Measurements from ENCODE around the gene LGALS7B. TPM values are rescaled to one million over a fixed set of nuclear protein-coding genes. Genes with fewer than 3 reads are reported as not detected.

The LGALS7B gene
- total and polyA plus RNA-seq, 2 of the 8 experiments (the other 6 are each of a cell fraction or from before 2014, with no cell fraction given), result 3.6 TPM; not detected in 1

DNA sequence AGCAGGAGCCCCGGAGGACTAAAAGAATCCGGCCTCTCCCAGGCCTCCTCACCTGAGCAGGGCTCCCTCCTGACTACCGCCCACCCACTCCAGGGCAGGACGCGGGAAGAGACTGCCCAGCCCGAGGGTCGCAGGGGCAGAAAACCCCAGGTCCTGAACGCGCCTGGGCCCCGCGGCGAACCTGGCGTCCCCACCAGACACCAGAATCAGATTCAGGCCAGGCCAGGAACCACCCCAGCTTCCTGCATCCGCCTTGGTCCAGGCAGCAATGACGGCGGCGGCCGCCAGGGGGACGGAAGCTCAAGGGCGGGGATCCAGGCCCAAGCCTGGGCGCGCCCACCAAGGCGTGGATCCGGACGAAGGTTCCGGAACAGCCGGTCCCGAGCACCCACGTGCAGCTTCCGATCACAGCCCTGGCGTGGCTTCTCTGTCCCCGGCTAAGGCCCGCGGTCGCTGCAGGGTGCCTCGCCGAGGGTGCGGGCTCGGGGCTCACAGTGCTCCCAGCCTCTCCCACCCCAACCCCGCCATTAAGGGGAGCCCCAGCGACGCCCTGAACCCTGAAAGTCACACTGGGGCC is 19.3 kb upstream of the LGALS7B start:
- no peak overlapping the region for H4K91ac ChIP-seq (replicated peaks; ENCODE audit: insufficient read length, low read length)
- no peak overlapping the region for H2BK15ac ChIP-seq (ENCODE audit: low read length)
- peak in 1 of 2 experiments; percentile 93 for DNase-seq (ENCODE audit: low read depth in 1 of 2, low spot score in 2 of 2)
- H2BK20ac ChIP-seq (ENCODE audit: low read length), result no peak overlapping the region
- peak overlapping the region; percentile 60 for H3K18ac ChIP-seq (ENCODE audit: extremely low read depth, low read length)
- TF ChIP-seq, protein P1, sequence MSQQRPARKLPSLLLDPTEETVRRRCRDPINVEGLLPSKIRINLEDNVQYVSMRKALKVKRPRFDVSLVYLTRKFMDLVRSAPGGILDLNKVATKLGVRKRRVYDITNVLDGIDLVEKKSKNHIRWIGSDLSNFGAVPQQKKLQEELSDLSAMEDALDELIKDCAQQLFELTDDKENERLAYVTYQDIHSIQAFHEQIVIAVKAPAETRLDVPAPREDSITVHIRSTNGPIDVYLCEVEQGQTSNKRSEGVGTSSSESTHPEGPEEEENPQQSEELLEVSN (IDR thresholded peaks at IDR 0.05), result peak; percentile 76
- TF ChIP-seq CTBP2 (IDR thresholded peaks at IDR 0.05; ENCODE audit: borderline replicate concordance, insufficient read depth, insufficient read length, low read length) (no peak), GABPA (IDR thresholded peaks at IDR 0.05; ENCODE audit: borderline replicate concordance, insufficient read depth, low read length) (peak; percentile 75; the same call in 1 of the 2 replicates), RAD21 (IDR thresholded peaks at IDR 0.05 in 1 of 2, conservative IDR thresholded peaks at IDR 0.05 in 1 of 2; ENCODE audit: low read depth in 2 of 2, low read length in 2 of 2) (peak; percentile 40 to 61; a peak in 3 of 4 replicates), CREB1 (IDR thresholded peaks at IDR 0.05) (0 out of 2 replicates have a peak, but pooled peaks have one; percentile 21), POLR2A (IDR thresholded peaks at IDR 0.05; ENCODE audit: control extremely low read depth in 1 of 2, low read depth in 2 of 2, low read length in 2 of 2) (no peak)
- TF ChIP-seq, protein P2, sequence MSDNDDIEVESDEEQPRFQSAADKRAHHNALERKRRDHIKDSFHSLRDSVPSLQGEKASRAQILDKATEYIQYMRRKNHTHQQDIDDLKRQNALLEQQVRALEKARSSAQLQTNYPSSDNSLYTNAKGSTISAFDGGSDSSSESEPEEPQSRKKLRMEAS (IDR thresholded peaks at IDR 0.05), result peak; percentile 89
- TF ChIP-seq, protein P3, sequence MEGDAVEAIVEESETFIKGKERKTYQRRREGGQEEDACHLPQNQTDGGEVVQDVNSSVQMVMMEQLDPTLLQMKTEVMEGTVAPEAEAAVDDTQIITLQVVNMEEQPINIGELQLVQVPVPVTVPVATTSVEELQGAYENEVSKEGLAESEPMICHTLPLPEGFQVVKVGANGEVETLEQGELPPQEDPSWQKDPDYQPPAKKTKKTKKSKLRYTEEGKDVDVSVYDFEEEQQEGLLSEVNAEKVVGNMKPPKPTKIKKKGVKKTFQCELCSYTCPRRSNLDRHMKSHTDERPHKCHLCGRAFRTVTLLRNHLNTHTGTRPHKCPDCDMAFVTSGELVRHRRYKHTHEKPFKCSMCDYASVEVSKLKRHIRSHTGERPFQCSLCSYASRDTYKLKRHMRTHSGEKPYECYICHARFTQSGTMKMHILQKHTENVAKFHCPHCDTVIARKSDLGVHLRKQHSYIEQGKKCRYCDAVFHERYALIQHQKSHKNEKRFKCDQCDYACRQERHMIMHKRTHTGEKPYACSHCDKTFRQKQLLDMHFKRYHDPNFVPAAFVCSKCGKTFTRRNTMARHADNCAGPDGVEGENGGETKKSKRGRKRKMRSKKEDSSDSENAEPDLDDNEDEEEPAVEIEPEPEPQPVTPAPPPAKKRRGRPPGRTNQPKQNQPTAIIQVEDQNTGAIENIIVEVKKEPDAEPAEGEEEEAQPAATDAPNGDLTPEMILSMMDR (IDR thresholded peaks at IDR 0.05; ENCODE audit: control extremely low read depth in 1 of 3, insufficient read depth in 1 of 3, low read depth in 1 of 3, low read length in 3 of 3), result peak; percentile 67 to 70 (median 70)
- 37% methylated on average over 20 of the region's 42 CpGs; no CpG with 5 or more reads in 1 of the 2 experiments for WGBS, 2 experiments (ENCODE audit: extremely low coverage in 1 of 2, insufficient coverage in 1 of 2, insufficient read length in 1 of 2, insufficient replicate concordance in 2 of 2, low coverage in 1 of 2, low lambda C conversion rate in 2 of 2, missing lambda C conversion rate in 1 of 2)
- no peak for FAIRE-seq
- H3K4ac ChIP-seq (replicated peaks; ENCODE audit: insufficient read length, low read depth, low read length), result no peak overlapping the region
- no peak overlapping the region for H2AK5ac ChIP-seq (ENCODE audit: low read depth, low read length)
- no peak overlapping the region for H4K5ac ChIP-seq (ENCODE audit: insufficient read length, low read depth, low read length)
- H3K9ac ChIP-seq (replicated peaks in 1 of 4; ENCODE audit: extremely low read depth in 1 of 4, low read depth in 3 of 4, low read length in 3 of 4), result no peak overlapping the region
- no peaks in the 10 kb centered on the region for H3K79me1 ChIP-seq (ENCODE audit: low read depth, low read length)
- no peaks in the 10 kb centered on the region; a peak in 1 of 7 replicates for H3K27me3 ChIP-seq (replicated peaks in 1 of 4; ENCODE audit: control insufficient read depth in 3 of 4, extremely low read depth in 1 of 4, insufficient read depth in 3 of 4, low read length in 3 of 4)
- H3K36me3 ChIP-seq (ENCODE audit: control insufficient read depth in 2 of 4, insufficient read depth in 4 of 4, low read length in 3 of 4), result no peaks in the 10 kb centered on the region
- no peaks in the 10 kb centered on the region for H3K79me2 ChIP-seq (ENCODE audit: control insufficient read depth in 1 of 2, insufficient read depth in 2 of 2, low read length in 2 of 2)
- no peaks in the 10 kb centered on the region for H4K20me1 ChIP-seq (replicated peaks in 1 of 2; ENCODE audit: control insufficient read depth in 1 of 2, insufficient read depth in 2 of 2, low read length in 2 of 2)
- no peaks in the 10 kb centered on the region for H3K9me3 ChIP-seq (ENCODE audit: insufficient read depth in 2 of 2, low read depth in 1 of 2, low read length in 1 of 2)
- H3K23me2 ChIP-seq (ENCODE audit: low read depth, low read length), result no peaks in the 10 kb centered on the region
- no peak overlapping the region for H3K27ac ChIP-seq (ENCODE audit: low read depth, low read length)
- ChIA-PET CTCF (ENCODE audit: partially characterized antibody) (interaction anchor here (0.6 to 1.3 kb wide), 20 partner anchors 9 to 254 kb away, joined by 3 to 14 read pairs (median 4); partner anchors contain the start of gene ECH1), POLR2A (ENCODE audit: partially characterized antibody) (interaction anchor here (0.9 to 1.6 kb wide), 7 partner anchors 11 to 118 kb away, joined by 3 to 7 read pairs (median 4); no protein-coding TSS in a partner anchor)
- peak overlapping the region; percentile 29; the same call in 1 of the 2 replicates for H2AFZ ChIP-seq (ENCODE audit: low read length)
- H3K4me1 ChIP-seq (replicated peaks in 1 of 4; ENCODE audit: control insufficient read depth in 3 of 4, insufficient read depth in 4 of 4, low read length in 3 of 4), result no peaks in the 10 kb centered on the region
- peak overlapping the region; percentile 95; the same call in 1 of the 2 replicates for H4K8ac ChIP-seq (ENCODE audit: extremely low read depth, insufficient read depth, low read length)
- H3K23ac ChIP-seq (ENCODE audit: insufficient read length), result no peak overlapping the region
- no peak overlapping the region for H2BK120ac ChIP-seq (replicated peaks; ENCODE audit: low read depth, low read length)
- H3K56ac ChIP-seq (replicated peaks; ENCODE audit: insufficient read length, low read depth, low read length), result no peak overlapping the region
- peak overlapping the region; percentile 60; the same call in 1 of the 2 replicates for H2BK12ac ChIP-seq (ENCODE audit: low read depth, low read length)
- no peak overlapping the region for H3K14ac ChIP-seq (ENCODE audit: insufficient read length)
- peak overlapping the region in 1 of 2 experiments; percentile 44; a peak in 1 of 4 replicates for H3K4me2 ChIP-seq (ENCODE audit: insufficient read depth in 1 of 2, low read depth in 2 of 2, low read length in 2 of 2)
- no peak overlapping the region; the same call in 1 of the 2 replicates for H2BK5ac ChIP-seq (ENCODE audit: low read depth, low read length)
- H3K4me3 ChIP-seq (ENCODE audit: extremely low read depth in 1 of 4, insufficient read depth in 2 of 4, low read depth in 3 of 4, low read length in 4 of 4), result peak overlapping the region in 1 of 4 experiments; percentile 39; a peak in 1 of 8 replicates
